Activated CD4-positive, alpha-beta memory T cell treated with anti-CD3 and anti-CD28 coated beads for 36 hours (primary cell): ENCODE measurements around the gene IKZF3. TPM values are rescaled to one million over a fixed set of nuclear protein-coding genes. Genes with fewer than 3 reads are reported as not detected.
A peak's percentile ranks its signal among the peaks of the same experiment; 100 is the strongest.
"Not testable (repeated sequence)": the region's sequence is repeated elsewhere in the genome, so short reads cannot be mapped to it uniquely, and the experiment has no call there.

Experiments
- CTCF ChIA-PET: fragments of 350-600 bp; sonication (Branson Sonifier 250); formaldehyde crosslinking; loops from one replicate; lab custom pipeline; 2021; ENCODE audit warnings: antibody characterized with exemption, inconsistent platforms; lab: Charles Lee
- POLR2A ChIA-PET: fragments of 350-600 bp; sonication (Branson Sonifier 250); formaldehyde crosslinking; loops from one replicate; lab custom pipeline; 2021; ENCODE audit warnings: antibody characterized with exemption; lab: Charles Lee
- DNase-seq: peaks from one replicate; pipeline ENCODE4 v3.0.0-alpha.2; 2020
- H3K27ac Mint-ChIP-seq: one replicate; pipeline ENCODE4 v1.8.0; 2021; ENCODE audit warnings: mixed read lengths
- H3K27me3 Mint-ChIP-seq: one replicate; pipeline ENCODE4 v1.8.0; 2021; ENCODE audit warnings: mixed read lengths
- H3K36me3 Mint-ChIP-seq: one replicate; pipeline ENCODE4 v1.8.0; 2021; ENCODE audit warnings: mixed read lengths
- H3K4me1 Mint-ChIP-seq: one replicate; pipeline ENCODE4 v1.8.0; 2021; ENCODE audit warnings: low read depth, mixed read lengths
- H3K4me3 Mint-ChIP-seq: one replicate; pipeline ENCODE4 v1.8.0; 2021; ENCODE audit warnings: mild to moderate bottlenecking, mixed read lengths
- H3K9me3 Mint-ChIP-seq: one replicate; pipeline ENCODE4 v1.8.0; 2021; ENCODE audit warnings: mixed read lengths
- intact Hi-C: fragments of 100-400 bp; cut with micrococcal nuclease; formaldehyde crosslinking; loops from one replicate; pipeline ENCODE4 v1.15.1; 2023
- total RNA-seq, 2 experiments: library from RNA; stranded (reverse); gene quantifications; one replicate each; pipeline ENCODE4 v1.2.3, GENCODE V29; 2021

IKZF3 gene
- total RNA-seq, 2 experiments from 2014 or later = 51.2 to 52.0 TPM

DNA sequence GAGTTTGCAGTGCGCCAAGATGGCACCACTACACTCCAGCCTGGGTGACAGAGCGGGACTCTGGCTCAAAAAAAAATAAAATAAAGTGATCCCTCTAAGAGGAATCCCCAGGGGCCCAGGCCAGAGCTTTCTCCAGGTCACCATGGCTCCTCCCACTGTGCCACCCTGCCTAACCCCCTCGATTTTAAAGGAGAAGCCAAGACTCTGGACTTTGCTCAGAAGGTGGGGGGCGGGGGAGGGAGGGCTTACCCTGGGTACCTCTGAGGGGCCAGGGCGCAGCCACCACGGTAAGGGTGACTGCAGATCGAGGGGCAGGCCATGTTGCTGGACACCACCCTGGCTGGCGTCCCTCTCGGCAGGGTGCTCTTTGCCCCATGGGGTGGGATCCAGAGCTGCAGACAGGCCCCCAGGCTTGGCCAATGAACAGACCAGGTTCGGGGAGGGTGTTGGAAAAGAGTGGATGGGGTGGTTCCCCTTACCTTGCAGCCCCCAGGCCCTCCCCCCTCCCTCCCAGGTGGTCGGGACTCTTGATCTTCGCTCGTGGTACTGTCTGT is 126.8 kb downstream of the IKZF3 start:
- Mint-ChIP-seq H3K4me1 (peaks cover 14% of the 10 kb centered on the region), H3K4me3 (no peak overlapping the region), H3K36me3 (no peaks in the 10 kb centered on the region), H3K27ac (no peak overlapping the region), H3K27me3 (peaks cover 13% of the 10 kb centered on the region), H3K9me3 (no peaks in the 10 kb centered on the region)
- no peak for DNase-seq
- CTCF ChIA-PET = interaction anchor here (0.7 kb wide), 1 partner anchor 221 kb away, joined by 3 read pairs; no protein-coding TSS in a partner anchor
- intact Hi-C loops = no loop called here
- POLR2A ChIA-PET = no interaction called here

DNA sequence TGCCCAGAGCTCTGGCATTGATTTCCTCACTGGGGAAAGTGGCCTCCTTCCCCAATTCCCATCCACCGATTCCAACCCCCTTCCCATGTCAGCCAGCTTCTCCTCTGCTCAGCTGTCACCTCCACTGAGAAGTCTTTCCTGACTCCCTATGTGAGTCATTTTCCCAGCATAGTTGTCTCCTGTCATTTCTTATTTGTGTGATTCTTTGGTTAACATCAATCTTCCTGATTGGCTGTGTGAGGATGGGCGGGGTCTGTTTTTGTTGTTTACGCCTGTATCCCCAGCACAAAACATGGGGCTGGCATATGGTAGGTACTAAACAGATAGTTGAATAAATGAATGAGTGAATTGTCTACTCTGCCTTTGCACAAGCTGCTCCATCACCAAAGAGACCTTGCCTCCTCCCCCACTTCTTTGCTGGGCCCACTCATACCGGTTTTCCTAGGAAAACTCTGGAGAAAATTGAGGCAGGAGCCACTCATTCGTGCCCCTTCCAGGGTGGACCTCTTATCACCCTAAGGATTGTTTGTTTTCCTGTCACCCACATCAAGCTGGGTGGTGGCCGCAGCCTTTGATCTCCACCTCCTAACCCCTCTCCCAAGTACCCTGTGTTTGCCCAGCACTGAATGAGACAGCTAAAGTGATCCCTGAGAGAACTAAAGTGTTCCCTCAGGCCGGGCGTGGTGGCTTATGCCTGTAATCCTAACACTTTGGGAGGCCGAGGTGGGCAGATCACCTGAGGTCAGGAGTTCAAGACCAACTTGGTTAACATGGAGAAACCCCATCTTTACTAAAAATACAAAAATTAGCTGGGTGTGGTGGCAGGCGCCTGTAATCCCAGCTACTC is 127.6 kb downstream of the IKZF3 start:
- ChIA-PET CTCF (interaction anchor here (0.7 kb wide), 1 partner anchor 222 kb away, joined by 3 read pairs; no protein-coding TSS in a partner anchor), POLR2A (no interaction called here)
- Mint-ChIP-seq H3K9me3 (no peaks in the 10 kb centered on the region), H3K36me3 (no peaks in the 10 kb centered on the region), H3K27ac (no peak overlapping the region), H3K4me1 (peaks cover 14% of the 10 kb centered on the region), H3K27me3 (peaks cover 13% of the 10 kb centered on the region), H3K4me3 (no peak overlapping the region)
- intact Hi-C loops = no loop called here
- no peak for DNase-seq

DNA sequence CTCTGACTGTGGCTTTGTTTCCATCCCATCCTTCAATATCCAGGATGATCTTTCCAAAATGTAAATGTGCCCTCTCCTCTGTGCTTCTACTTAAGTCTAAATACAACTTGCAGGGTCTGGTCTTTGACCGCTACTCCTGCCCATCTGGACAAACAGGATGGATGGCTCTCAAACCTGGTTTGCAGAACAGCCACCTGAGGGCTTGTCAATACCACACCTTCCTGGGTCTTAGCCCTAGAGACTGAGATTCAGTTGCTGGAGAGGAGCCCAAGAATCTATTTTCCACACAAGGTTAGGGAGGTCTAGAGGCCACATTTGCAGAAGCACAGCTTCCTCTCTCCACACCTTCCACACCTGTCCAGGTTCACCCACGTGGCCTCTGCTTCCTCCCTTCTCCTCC is 128.2 kb downstream of the IKZF3 start:
- CTCF ChIA-PET = no interaction called here
- POLR2A ChIA-PET = no interaction called here
- H3K4me1 Mint-ChIP-seq = peaks cover 12% of the 10 kb centered on the region
- no peak overlapping the region for H3K27ac Mint-ChIP-seq
- no peak overlapping the region for H3K4me3 Mint-ChIP-seq
- H3K9me3 Mint-ChIP-seq = no peaks in the 10 kb centered on the region
- H3K36me3 Mint-ChIP-seq = no peaks in the 10 kb centered on the region
- intact Hi-C loops = no loop called here
- DNase-seq = no peak
- peaks cover 11% of the 10 kb centered on the region for H3K27me3 Mint-ChIP-seq

DNA sequence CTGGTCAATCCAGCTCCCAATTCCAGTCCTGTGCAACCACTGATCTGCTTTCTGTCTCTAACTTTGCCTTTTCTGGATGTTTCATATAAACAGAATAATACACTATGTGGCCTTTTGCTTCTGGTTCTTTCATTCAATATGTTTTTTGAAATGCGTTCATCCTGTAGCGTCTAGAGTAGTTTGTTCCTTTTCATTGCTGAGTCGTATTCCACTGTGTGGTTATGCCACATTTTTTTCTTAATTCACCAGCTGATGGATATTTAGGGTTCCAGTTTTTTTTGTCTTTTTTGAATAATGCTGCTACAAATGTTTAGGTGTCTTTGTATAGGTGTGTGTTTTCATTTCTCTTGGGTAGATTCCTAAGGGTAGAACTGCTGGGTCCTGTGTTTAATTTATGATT is 131.5 kb downstream of the IKZF3 start:
- no peaks in the 10 kb centered on the region for H3K9me3 Mint-ChIP-seq
- ChIA-PET CTCF (interaction anchor here (0.6 to 5.3 kb wide), 6 partner anchors 11 to 110 kb away, joined by 3 to 51 read pairs (median 3); partner anchors contain the start of gene PNMT), POLR2A (no interaction called here)
- intact Hi-C loops = loop anchor here (5.0 kb wide), 3 partner anchors 45 to 110 kb away; partner anchors contain the start of genes PGAP3 and STARD3
- H3K4me3 Mint-ChIP-seq = no peak overlapping the region
- H3K27ac Mint-ChIP-seq = no peak overlapping the region
- peaks cover under 1% of the 10 kb centered on the region for H3K27me3 Mint-ChIP-seq
- DNase-seq = no peak
- peaks cover 12% of the 10 kb centered on the region for H3K4me1 Mint-ChIP-seq
- peaks cover 13% of the 10 kb centered on the region for H3K36me3 Mint-ChIP-seq

DNA sequence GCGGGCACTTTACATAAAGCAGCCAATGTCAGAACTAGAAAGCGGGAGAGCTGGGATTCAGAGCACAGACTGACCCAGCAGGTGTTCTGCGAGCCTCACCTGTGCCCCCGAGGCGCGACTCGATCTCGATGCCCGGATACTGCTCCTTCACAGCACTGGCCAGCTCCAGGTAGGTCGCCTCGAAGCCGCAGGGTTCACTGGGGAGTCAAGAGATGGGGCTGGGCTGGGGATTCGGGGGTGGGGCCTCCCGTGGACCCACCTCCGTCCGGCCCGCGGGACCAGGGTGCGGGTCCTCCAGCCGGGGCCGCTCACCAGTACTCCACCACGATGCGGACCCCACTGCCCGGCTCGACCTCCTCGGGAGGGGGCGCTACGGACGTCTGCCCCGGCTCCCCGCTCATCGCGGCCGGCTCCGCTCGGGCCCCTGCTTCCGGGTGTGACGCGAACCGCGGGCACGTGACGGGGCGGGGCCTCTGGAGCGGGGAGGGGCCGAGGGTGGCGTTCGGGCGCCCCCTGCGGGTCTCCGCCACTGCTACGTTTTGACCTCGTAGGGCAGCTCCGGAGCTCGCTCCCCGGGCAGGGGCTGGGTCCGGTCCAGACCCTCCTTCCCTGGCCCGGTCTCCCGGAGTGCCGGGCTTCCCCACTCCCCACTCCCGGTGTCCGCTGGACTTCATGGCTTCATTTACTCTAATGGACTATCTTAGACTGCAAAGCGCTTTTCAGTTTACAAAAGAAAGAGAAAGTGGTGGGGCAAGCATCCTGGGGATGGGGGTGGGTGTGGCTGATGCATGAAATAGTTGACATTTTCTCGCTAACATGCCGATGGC is 133.8 kb downstream of the IKZF3 start, which contains the start of gene MIEN1:
MIEN1 (minus strand) TSS at position 438 of the 827 bp plus-strand sequence; CDS start at position 401, 37 bp downstream.
- H3K4me3 Mint-ChIP-seq = peak within 1 kb of the TSS; percentile 88
- peaks cover 12% of the 10 kb centered on the region for H3K4me1 Mint-ChIP-seq
- H3K9me3 Mint-ChIP-seq = no peaks in the 10 kb centered on the region
- ChIA-PET CTCF (interaction anchor here (0.6 to 5.3 kb wide), 43 partner anchors 14 to 297 kb away, joined by 3 to 51 read pairs (median 5); partner anchors contain the start of genes IKZF3, PGAP3, PNMT and PPP1R1B), POLR2A (interaction anchor here (0.6 to 1.6 kb wide), 13 partner anchors 14 to 1062 kb away, joined by 3 to 7 read pairs (median 3); partner anchors contain the start of genes PGAP3 and PSMD3)
- H3K36me3 Mint-ChIP-seq = peaks cover 16% of the 10 kb centered on the region
- peak within 1 kb of the TSS; percentile 73 for H3K27ac Mint-ChIP-seq
- intact Hi-C loops = loop anchor here (1.0 to 5.0 kb wide), 4 partner anchors 43 to 137 kb away; partner anchors contain the start of genes PGAP3 and STARD3
- peak; percentile 95 for DNase-seq
- no peaks in the 10 kb centered on the region for H3K27me3 Mint-ChIP-seq

DNA sequence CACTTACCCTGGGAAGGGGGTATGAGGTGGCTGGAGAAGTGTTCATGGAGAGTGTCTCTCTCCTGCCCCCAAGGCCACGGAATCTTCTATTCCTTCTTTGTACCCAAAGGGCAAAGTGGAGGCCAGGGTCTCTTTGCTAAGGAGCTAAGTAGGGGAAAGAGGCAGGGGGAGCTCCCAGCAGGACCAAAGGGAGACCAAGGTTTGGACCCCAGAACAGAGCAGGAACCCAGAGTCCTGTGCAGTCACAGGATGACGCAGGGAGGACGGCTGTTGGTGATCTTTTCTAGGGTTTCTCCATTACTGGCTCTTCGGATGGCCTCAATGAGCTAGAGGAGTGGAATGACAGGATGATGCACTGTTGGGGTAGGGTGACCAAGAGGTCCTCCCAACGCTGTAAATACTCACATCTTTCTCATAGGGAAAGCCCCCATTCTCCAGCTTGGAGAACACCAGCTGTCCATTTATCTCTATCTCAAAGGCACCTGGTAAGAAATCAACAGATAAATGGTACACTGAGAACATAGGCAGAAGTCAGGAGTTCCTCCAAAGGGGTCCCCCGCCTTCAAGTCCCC is 134.7 kb downstream of the IKZF3 start:
- ChIA-PET CTCF (interaction anchor here (0.6 to 5.3 kb wide), 32 partner anchors 15 to 298 kb away, joined by 3 to 51 read pairs (median 4); partner anchors contain the start of genes IKZF3, PGAP3, PNMT and PSMD3), POLR2A (interaction anchor here (0.7 to 1.6 kb wide), 8 partner anchors 14 to 1061 kb away, joined by 3 to 7 read pairs (median 3); partner anchors contain the start of genes PGAP3 and PSMD3)
- peak overlapping the region; percentile 88 for H3K4me3 Mint-ChIP-seq
- intact Hi-C loops = no loop called here
- peaks cover 12% of the 10 kb centered on the region for H3K4me1 Mint-ChIP-seq
- H3K27me3 Mint-ChIP-seq = no peaks in the 10 kb centered on the region
- no peaks in the 10 kb centered on the region for H3K9me3 Mint-ChIP-seq
- peaks cover 16% of the 10 kb centered on the region for H3K36me3 Mint-ChIP-seq
- H3K27ac Mint-ChIP-seq = no peak overlapping the region
- no peak for DNase-seq

DNA sequence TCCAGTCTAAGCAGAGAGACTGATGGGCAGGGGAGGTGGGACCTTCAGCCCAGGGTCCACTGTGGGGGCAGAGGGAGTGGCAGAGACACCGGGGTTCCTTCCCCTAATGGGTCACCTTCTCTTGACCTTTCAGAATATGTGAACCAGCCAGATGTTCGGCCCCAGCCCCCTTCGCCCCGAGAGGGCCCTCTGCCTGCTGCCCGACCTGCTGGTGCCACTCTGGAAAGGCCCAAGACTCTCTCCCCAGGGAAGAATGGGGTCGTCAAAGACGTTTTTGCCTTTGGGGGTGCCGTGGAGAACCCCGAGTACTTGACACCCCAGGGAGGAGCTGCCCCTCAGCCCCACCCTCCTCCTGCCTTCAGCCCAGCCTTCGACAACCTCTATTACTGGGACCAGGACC is 136.6 kb downstream of the IKZF3 start:
- intact Hi-C loops = no loop called here
- H3K36me3 Mint-ChIP-seq = peaks cover 16% of the 10 kb centered on the region

DNA sequence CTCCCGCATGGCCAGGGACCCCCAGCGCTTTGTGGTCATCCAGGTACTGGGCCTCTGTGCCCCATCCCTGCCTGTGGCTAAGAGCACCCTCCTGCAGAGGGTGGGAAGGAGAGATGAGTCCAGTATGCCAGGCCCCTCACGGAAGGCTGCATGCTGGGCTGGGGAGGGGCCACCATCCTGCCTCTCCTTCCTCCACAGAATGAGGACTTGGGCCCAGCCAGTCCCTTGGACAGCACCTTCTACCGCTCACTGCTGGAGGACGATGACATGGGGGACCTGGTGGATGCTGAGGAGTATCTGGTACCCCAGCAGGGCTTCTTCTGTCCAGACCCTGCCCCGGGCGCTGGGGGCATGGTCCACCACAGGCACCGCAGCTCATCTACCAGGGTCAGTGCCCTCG is 137.5 kb downstream of the IKZF3 start:
- no peak for DNase-seq
- POLR2A ChIA-PET = no interaction called here
- peaks cover 16% of the 10 kb centered on the region for H3K36me3 Mint-ChIP-seq
- H3K4me3 Mint-ChIP-seq = no peak overlapping the region
- no peak overlapping the region for H3K27ac Mint-ChIP-seq
- H3K27me3 Mint-ChIP-seq = no peaks in the 10 kb centered on the region
- CTCF ChIA-PET = no interaction called here
- H3K9me3 Mint-ChIP-seq = no peaks in the 10 kb centered on the region
- intact Hi-C loops = no loop called here
- peaks cover 12% of the 10 kb centered on the region for H3K4me1 Mint-ChIP-seq

More for the DNA sequence above, 136.6 kb downstream of the IKZF3 start:
- no peak overlapping the region for H3K4me3 Mint-ChIP-seq
- peaks cover 12% of the 10 kb centered on the region for H3K4me1 Mint-ChIP-seq
- DNase-seq = no peak
- H3K9me3 Mint-ChIP-seq = no peaks in the 10 kb centered on the region
- no peak overlapping the region for H3K27ac Mint-ChIP-seq
- POLR2A ChIA-PET = no interaction called here
- CTCF ChIA-PET = interaction anchor here (1.0 kb wide), 1 partner anchor 93 kb away, joined by 3 read pairs; no protein-coding TSS in a partner anchor
- H3K27me3 Mint-ChIP-seq = no peaks in the 10 kb centered on the region

DNA sequence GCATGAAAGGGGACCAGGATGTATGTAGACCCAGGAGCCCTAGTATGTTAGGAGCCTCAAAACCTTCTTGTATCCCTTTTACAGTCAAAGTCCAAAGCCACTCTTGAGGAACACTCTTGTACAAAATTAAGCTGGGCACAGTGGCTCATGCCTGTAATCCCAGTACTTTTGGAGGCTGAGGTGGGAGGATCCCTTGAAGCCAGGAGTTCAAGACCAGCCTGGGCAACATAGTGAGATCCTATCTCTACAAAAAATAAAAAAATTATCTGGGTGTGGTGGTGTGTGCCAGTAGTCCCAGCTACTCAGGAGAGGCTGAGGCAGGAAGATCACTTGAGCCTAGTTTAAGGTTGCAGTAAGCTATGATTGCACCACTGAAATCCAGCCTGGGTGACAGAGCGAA is 138.2 kb downstream of the IKZF3 start:
- CTCF ChIA-PET, H3K27ac Mint-ChIP-seq, H3K4me3 Mint-ChIP-seq, H3K27me3 Mint-ChIP-seq, DNase-seq, H3K9me3 Mint-ChIP-seq, POLR2A ChIA-PET, intact Hi-C loops: not testable (repeated sequence)
- peaks cover 12% of the 10 kb centered on the region for H3K4me1 Mint-ChIP-seq
- peaks cover 16% of the 10 kb centered on the region for H3K36me3 Mint-ChIP-seq

DNA sequence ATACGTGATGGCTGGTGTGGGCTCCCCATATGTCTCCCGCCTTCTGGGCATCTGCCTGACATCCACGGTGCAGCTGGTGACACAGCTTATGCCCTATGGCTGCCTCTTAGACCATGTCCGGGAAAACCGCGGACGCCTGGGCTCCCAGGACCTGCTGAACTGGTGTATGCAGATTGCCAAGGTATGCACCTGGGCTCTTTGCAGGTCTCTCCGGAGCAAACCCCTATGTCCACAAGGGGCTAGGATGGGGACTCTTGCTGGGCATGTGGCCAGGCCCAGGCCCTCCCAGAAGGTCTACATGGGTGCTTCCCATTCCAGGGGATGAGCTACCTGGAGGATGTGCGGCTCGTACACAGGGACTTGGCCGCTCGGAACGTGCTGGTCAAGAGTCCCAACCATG is 139.4 kb downstream of the IKZF3 start:
- ChIA-PET CTCF (no interaction called here), POLR2A (no interaction called here)
- intact Hi-C loops = no loop called here

More for the DNA sequence above, 139.4 kb downstream of the IKZF3 start:
- no peak for DNase-seq
- H3K36me3 Mint-ChIP-seq = peaks cover 16% of the 10 kb centered on the region
- peaks cover 10% of the 10 kb centered on the region for H3K4me1 Mint-ChIP-seq
- no peaks in the 10 kb centered on the region for H3K27me3 Mint-ChIP-seq
- H3K27ac Mint-ChIP-seq = no peak overlapping the region
- H3K9me3 Mint-ChIP-seq = no peaks in the 10 kb centered on the region
- H3K4me3 Mint-ChIP-seq = no peak overlapping the region
